CD14-positive monocyte (primary cell): Measurements from ENCODE around the gene DHRS7. TPM values are rescaled to one million over a fixed set of nuclear protein-coding genes. Genes with fewer than 3 reads are reported as not detected.
A peak's percentile ranks its signal among the peaks of the same experiment; 100 is the strongest.

Experiments
- DNase-seq, 3 donors: peaks; one replicate each; pipeline ENCODE4 v3.0.0-alpha.2; 2011 to 2022
- H2AFZ ChIP-seq: 2 replicates; pipeline ENCODE4 v1.6.0; 2012; ENCODE audit warnings: mild to moderate bottlenecking, low read depth, low read length, inconsistent platforms; ENCODE audit not compliant: insufficient read depth, poor library complexity, severe bottlenecking
- H3K27ac ChIP-seq, 2 donors: 1 replicate in 1 of 2; 2 replicates in 1 of 2; pipeline ENCODE4 v1.5.1; 2012 to 2013; ENCODE audit warnings: low read length in 2 of 2, control low read depth in 1 of 2, inconsistent platforms in 1 of 2, low read depth in 1 of 2, mild to moderate bottlenecking in 1 of 2
- H3K27me3 ChIP-seq, 2 donors: one replicate each; pipeline versions ENCODE4 v1.6.0 to v1.6.1; 2011 to 2013; ENCODE audit warnings: low read length in 2 of 2; ENCODE audit not compliant: control insufficient read depth in 2 of 2, insufficient read depth in 2 of 2
- H3K36me3 ChIP-seq, 2 donors: replicated peaks in 1 of 2; 1 replicate in 1 of 2; 2 replicates in 1 of 2; pipeline versions ENCODE4 v1.5.1 to v1.6.1; 2012 to 2013; ENCODE audit warnings: low read length in 2 of 2, control low read depth in 1 of 2, inconsistent platforms in 1 of 2, mild to moderate bottlenecking in 1 of 2; ENCODE audit not compliant: insufficient read depth in 2 of 2, control insufficient read depth in 1 of 2
- H3K4me1 ChIP-seq, 2 donors: 1 replicate in 1 of 2; 2 replicates in 1 of 2; pipeline versions ENCODE4 v1.5.1 to v1.6.1; 2012 to 2013; ENCODE audit warnings: low read length in 2 of 2, control low read depth in 1 of 2, inconsistent platforms in 1 of 2, mild to moderate bottlenecking in 1 of 2, moderate library complexity in 1 of 2; ENCODE audit not compliant: insufficient read depth in 2 of 2, control insufficient read depth in 1 of 2
- H3K4me2 ChIP-seq: replicated peaks from 2 replicates; pipeline ENCODE3; 2012; ENCODE audit warnings: low read length, moderate library complexity, mild to moderate bottlenecking; ENCODE audit not compliant: poor library complexity, severe bottlenecking; ENCODE audit errors: extremely low read depth
- H3K4me3 ChIP-seq, 3 experiments: fragments of 200-600 bp in 1 of 3; sonication (generic) in 1 of 3; replicated peaks in 1 of 3; 1 replicate in 2 of 3; 2 replicates in 1 of 3; pipeline ENCODE4 v1.5.1; 2011 to 2013; ENCODE audit warnings: low read length in 3 of 3, mild to moderate bottlenecking in 3 of 3, control low read depth in 2 of 3, low read depth in 2 of 3, inconsistent platforms in 1 of 3, moderate library complexity in 1 of 3
- H3K79me2 ChIP-seq: 2 replicates; pipeline ENCODE4 v1.6.0; 2012; ENCODE audit warnings: mild to moderate bottlenecking, control low read depth, inconsistent platforms, low read length, moderate library complexity; ENCODE audit not compliant: insufficient read depth
- H3K9ac ChIP-seq: 2 replicates; pipeline ENCODE4 v1.6.0; 2017; ENCODE audit warnings: low read length, mild to moderate bottlenecking; ENCODE audit not compliant: insufficient read depth, poor library complexity, severe bottlenecking
- H3K9me3 ChIP-seq, 2 donors: replicated peaks in 1 of 2; 1 replicate in 1 of 2; 2 replicates in 1 of 2; pipeline versions ENCODE4 v1.5.1 to v1.6.1; 2012 to 2013; ENCODE audit warnings: low read length in 2 of 2, control low read depth in 1 of 2; ENCODE audit not compliant: control insufficient read depth in 1 of 2, insufficient read depth in 1 of 2
- H4K20me1 ChIP-seq: 2 replicates; pipeline ENCODE4 v1.6.0; 2012; ENCODE audit warnings: mild to moderate bottlenecking, low read length, control low read depth, moderate library complexity; ENCODE audit not compliant: insufficient read depth
- H3K27ac Mint-ChIP-seq, 7 donors: one replicate each; pipeline ENCODE4 v1.8.0; 2020; ENCODE audit warnings: mild to moderate bottlenecking in 7 of 7, mixed read lengths in 7 of 7, moderate library complexity in 6 of 7, inconsistent platforms in 2 of 7
- H3K27me3 Mint-ChIP-seq, 3 donors: one replicate each; pipeline ENCODE4 v1.8.0; 2021 to 2022; ENCODE audit warnings: low read depth in 3 of 3, mild to moderate bottlenecking in 3 of 3, mixed read lengths in 3 of 3, moderate library complexity in 3 of 3, inconsistent platforms in 1 of 3
- H3K36me3 Mint-ChIP-seq, 2 donors: one replicate each; pipeline ENCODE4 v1.8.0; 2020; ENCODE audit warnings: mixed read lengths in 2 of 2, inconsistent platforms in 1 of 2, mild to moderate bottlenecking in 1 of 2
- H3K4me1 Mint-ChIP-seq: one replicate; pipeline ENCODE4 v1.8.0; 2020; ENCODE audit warnings: mild to moderate bottlenecking, mixed read lengths
- H3K4me3 Mint-ChIP-seq, 2 donors: one replicate each; pipeline ENCODE4 v1.8.0; 2020; ENCODE audit warnings: mild to moderate bottlenecking in 2 of 2, mixed read lengths in 2 of 2, moderate library complexity in 1 of 2
- H3K9me3 Mint-ChIP-seq, 7 donors: one replicate each; pipeline ENCODE4 v1.8.0; 2020 to 2022; ENCODE audit warnings: mixed read lengths in 7 of 7, mild to moderate bottlenecking in 6 of 7, moderate library complexity in 6 of 7, inconsistent platforms in 2 of 7
- WGBS: methylation state at CpG from one replicate; pipeline ENCODE4 v1.1.5; 2013; ENCODE audit warnings: missing lambda C conversion rate; ENCODE audit not compliant: insufficient coverage; 5-methylcytosine and 5-hydroxymethylcytosine counted together
- intact Hi-C, 2 donors: fragments of 100-400 bp; cut with micrococcal nuclease; formaldehyde crosslinking; loops; one replicate each; pipeline versions ENCODE4 v1.15.0 to v1.15.1; 2023
- polyA plus RNA-seq, 3 donors: library from polyadenylated mRNA; depleted of rRNA in 1 of 3; unstranded in 2 of 3; stranded (reverse) in 1 of 3; fragments of 300-500 nt in 2 of 3; fragments of >200 nt in 1 of 3; fragmentation: Illumina TruSeq in 2 of 3; gene quantifications; 1 replicate in 2 of 3; 2 replicates in 1 of 3; pipeline ENCODE4 v1.2.3, GENCODE V29; 2012 to 2021
- TF ChIP-seq, protein P1 (sequence below): fragments of 200-600 bp; IDR thresholded peaks from one replicate; pipeline ENCODE4 v1.8.0; 2022; ENCODE audit warnings: antibody characterized with exemption, mild to moderate bottlenecking

DHRS7 gene
- polyA plus RNA-seq, 3 donors = 55.4 to 223 (median 218) TPM

GRCh38 chr14:60163693-60164092 lies 1.5 kb downstream of the DHRS7 start:
- Mint-ChIP-seq H3K27ac (no peak overlapping the region), H3K36me3 (peaks cover 3 to 13% of the 10 kb centered on the region in 2 donors), H3K4me1 (peaks cover 50% of the 10 kb centered on the region), H3K9me3 (no peaks in the 10 kb centered on the region), H3K4me3 (peak overlapping the region in 1 of 2 donors; percentile 97), H3K27me3 (peaks cover 0 to 4% (median 0%) of the 10 kb centered on the region in 3 donors)
- Histone ChIP-seq H2AFZ (no peak overlapping the region), H3K79me2 (peaks cover 61% of the 10 kb centered on the region), H3K36me3 (peaks cover 0 to 3% of the 10 kb centered on the region in 2 donors), H3K4me2 (peak overlapping the region; percentile 83), H3K9me3 (no peaks in the 10 kb centered on the region), H3K4me1 (peaks cover 34 to 41% of the 10 kb centered on the region in 2 donors), H3K27ac (peak overlapping the region in 1 of 2 donors; percentile 98), H3K9ac (no peak overlapping the region), H3K4me3 (peak overlapping the region in 1 of 3 experiments; percentile 96), H4K20me1 (no peaks in the 10 kb centered on the region), H3K27me3 (no peaks in the 10 kb centered on the region)
- no CpG with 5 or more reads among the region's 6 CpGs for WGBS
- intact Hi-C loops = loop anchor here (5.0 to 10.0 kb wide), 2 partner anchors 71 to 81 kb away; partner anchors contain the start of genes PCNX4 (in 2 of the 2) and PPM1A (in 1 of the 2)
- DNase-seq = no peak
- TF ChIP-seq, protein P1, sequence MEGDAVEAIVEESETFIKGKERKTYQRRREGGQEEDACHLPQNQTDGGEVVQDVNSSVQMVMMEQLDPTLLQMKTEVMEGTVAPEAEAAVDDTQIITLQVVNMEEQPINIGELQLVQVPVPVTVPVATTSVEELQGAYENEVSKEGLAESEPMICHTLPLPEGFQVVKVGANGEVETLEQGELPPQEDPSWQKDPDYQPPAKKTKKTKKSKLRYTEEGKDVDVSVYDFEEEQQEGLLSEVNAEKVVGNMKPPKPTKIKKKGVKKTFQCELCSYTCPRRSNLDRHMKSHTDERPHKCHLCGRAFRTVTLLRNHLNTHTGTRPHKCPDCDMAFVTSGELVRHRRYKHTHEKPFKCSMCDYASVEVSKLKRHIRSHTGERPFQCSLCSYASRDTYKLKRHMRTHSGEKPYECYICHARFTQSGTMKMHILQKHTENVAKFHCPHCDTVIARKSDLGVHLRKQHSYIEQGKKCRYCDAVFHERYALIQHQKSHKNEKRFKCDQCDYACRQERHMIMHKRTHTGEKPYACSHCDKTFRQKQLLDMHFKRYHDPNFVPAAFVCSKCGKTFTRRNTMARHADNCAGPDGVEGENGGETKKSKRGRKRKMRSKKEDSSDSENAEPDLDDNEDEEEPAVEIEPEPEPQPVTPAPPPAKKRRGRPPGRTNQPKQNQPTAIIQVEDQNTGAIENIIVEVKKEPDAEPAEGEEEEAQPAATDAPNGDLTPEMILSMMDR = no peak

DNA sequence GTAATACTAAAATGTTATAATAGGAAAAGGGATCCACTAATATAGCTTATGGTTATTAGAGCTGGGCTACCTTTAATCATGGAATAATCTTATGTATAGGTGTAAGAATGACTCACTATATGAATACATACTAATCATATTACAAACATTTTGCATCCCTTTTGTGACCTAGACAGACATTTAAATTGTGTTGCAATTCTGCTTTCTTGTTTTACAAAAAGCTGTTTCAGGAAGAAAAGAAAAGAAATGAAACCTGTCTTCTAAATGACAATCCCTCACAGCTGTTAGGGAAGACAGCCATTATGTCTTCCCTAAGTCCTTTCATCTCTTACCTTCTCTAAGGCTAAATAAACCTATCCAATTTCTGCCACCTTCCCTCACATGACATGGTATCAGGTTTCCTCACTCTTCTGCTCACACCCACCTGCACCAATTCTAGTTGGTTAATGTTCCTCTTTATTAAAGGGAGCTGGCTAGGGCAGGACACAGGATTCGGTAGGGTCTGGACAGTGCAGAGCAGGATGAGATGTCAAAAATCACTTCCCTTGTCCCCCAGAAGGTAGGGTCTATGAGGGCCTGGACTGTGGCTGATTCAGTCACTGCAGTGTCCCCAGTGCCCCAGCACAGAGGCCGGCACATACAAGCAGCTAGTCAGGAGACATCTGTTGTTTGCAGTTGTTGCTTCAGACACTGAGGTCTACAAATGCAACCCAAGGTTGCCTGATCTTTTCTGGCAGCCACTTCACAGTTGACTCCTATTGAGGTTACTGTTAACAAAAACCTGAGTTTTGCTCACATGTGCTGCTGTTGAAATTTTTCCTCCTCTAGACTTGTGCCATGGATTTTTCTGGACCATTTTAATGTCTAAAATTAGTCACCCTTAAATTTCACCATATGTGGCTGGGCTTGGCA lies 3.7 kb downstream of the DHRS7 start:
- DNase-seq = peak; percentile 50 to 75 (median 61)
- Histone ChIP-seq H3K4me1 (peaks cover 34 to 52% of the 10 kb centered on the region in 2 donors), H2AFZ (no peak overlapping the region), H3K9me3 (no peaks in the 10 kb centered on the region), H4K20me1 (no peaks in the 10 kb centered on the region), H3K27me3 (no peaks in the 10 kb centered on the region), H3K9ac (no peak overlapping the region), H3K36me3 (peaks cover 0 to 5% of the 10 kb centered on the region in 2 donors), H3K27ac (peak overlapping the region; percentile 60 to 85), H3K4me3 (peak overlapping the region in 1 of 3 experiments; percentile 2), H3K4me2 (peak overlapping the region; percentile 6), H3K79me2 (peaks cover 83% of the 10 kb centered on the region)
- intact Hi-C loops = loop anchor here (5.0 to 10.0 kb wide), 2 partner anchors 69 to 83 kb away; partner anchors contain the start of genes PCNX4 (in 2 of the 2) and PPM1A (in 1 of the 2)
- 0% methylated on average over 2 of the region's 2 CpGs for WGBS
- no peaks in the 10 kb centered on the region for H3K9me3 Mint-ChIP-seq
- H3K36me3 Mint-ChIP-seq = peaks cover 3 to 19% of the 10 kb centered on the region in 2 donors
- H3K27ac Mint-ChIP-seq = peak overlapping the region; percentile 75 to 95 (median 88)
- peak overlapping the region; percentile 12 to 49 for H3K4me3 Mint-ChIP-seq
- H3K27me3 Mint-ChIP-seq = peaks cover 0 to 2% (median 0%) of the 10 kb centered on the region in 3 donors
- peaks cover 57% of the 10 kb centered on the region for H3K4me1 Mint-ChIP-seq
- TF ChIP-seq, protein P1 = no peak
